GM12892 (cell line): Measurements from ENCODE around the gene OR2T27.
A peak's percentile ranks its signal among the peaks of the same experiment; 100 is the strongest.

ENCODE experiments used
- DNase-seq: peaks from one replicate; pipeline ENCODE4 v3.0.0; 2011; ENCODE audit not compliant: insufficient read length
- FAIRE-seq: peaks from 2 replicates; lab custom pipeline; 2011; peaks lifted over from hg19 to GRCh38; lab: Jason Lieb, UNC
- POLR2A ChIP-seq: IDR thresholded peaks from 2 replicates; pipeline ENCODE4 v1.6.1; 2011; ENCODE audit warnings: low read depth, low read length, control low read depth
- POLR2AphosphoS5 ChIP-seq: IDR thresholded peaks from 2 replicates; pipeline ENCODE4 v1.6.1; 2011; ENCODE audit warnings: low read depth, low read length, control low read depth
- TAF1 ChIP-seq: IDR thresholded peaks from 2 replicates; pipeline ENCODE4 v1.6.1; 2011; ENCODE audit warnings: low read depth, mild to moderate bottlenecking, control low read depth, low read length, borderline replicate concordance

The OR2T27 gene

DNA sequence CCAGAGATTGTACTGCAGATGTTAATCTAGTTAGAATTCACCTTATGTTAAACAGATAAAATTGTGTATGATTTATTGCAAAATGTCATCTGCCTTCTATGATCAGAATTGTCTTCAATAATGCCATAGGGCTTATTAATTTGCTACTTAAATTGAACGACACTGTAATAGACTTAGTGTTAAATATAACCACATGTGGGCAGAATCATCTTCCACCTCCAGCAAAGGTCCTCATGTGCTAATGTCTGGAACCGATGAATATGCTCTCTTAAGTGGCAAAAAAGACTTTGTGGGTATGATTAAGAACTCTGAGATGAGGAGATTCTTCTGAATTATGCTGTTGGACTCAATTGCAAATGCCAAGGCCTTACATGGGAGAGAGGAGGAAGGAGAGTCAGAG lies 24.8 kb downstream of the OR2T27 start:
- no peak for DNase-seq
- no peak for FAIRE-seq
- TF ChIP-seq POLR2AphosphoS5 (no peak), POLR2A (no peak), TAF1 (no peak)

DNA sequence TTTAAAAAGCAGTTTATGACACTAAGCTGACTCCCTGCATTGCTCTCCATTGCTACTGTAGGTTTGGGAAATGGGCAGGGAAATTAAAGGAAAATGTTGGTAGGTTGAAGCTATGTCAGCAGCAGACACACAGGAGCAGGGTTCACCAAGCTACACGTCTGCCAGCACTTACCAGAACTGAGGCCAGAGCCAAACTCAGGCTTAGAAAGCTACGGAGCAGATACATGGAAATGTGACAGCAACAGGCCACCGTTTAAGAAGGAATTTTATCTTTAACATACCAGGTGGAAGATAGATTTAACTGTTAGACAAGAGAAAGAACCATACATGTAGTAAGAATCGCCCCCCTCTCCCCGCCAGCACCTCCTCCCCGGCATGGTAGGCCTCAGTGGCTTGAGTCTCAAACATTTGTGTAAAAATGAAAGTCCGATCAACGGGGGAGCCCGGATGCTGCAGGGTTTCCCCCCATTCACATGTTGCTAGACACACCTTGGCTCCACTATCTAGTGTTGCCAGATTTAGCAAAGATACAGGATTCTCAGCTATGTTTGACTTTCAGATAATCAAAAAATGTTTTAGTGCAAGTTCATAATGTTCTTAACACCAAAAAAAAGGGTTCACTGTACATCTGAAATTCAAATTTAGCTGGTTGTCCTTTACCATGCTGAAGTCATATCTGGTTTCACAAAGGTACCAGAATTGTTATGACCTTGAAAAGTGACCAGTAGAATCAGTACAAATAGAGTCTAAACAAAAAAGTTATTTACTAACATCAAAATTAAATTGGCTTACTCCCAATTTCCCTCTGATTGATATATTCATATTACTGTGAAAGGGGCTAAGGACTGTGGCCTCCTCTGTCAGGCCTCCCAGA lies 27.1 kb downstream of the OR2T27 start:
- TF ChIP-seq TAF1 (no peak), POLR2AphosphoS5 (no peak), POLR2A (no peak)
- DNase-seq, result peak; percentile 16
- no peak for FAIRE-seq

DNA sequence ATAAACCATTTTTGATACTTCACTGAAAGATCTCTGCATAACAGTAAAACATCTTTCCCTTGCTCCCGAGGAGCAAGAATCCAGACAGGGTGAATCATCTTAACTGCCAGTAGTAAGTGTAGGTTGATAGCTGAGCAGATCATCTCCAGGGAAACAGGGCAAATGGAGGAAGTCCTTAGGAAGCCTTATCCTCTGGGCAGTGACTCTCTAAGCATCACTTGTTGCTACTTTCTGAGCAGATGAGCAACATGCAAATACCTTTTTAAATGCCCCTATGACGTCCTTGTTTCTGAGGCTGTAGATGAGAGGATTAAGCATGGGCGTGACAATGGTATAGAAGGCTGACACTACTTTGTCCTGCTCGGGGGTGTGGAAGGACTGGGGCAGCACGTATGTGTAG lies 29.4 kb downstream of the OR2T27 start:
- FAIRE-seq, result no peak
- no peak for DNase-seq

DNA sequence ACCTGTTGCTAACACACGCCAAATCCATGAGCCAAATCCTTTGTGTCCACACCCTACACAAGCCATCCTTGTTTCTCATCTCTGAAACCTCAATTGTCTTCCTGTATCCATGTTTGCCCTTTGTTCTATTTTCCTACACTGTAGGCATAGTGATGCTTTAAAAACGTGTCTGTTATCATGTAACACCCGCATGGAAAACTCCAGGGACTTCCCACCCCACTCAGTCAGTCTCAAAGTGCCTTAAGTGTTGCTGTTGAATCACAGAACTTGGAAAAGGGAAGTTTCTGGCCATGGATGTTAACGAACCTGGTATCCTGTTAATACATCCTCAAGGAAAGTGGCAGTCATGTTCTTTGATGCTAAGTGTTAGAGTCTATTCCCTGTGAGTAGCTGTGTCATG lies 30.2 kb downstream of the OR2T27 start:
- no peak for FAIRE-seq

More for the DNA sequence above, 29.4 kb downstream of the OR2T27 start:
- TF ChIP-seq POLR2AphosphoS5 (no peak), TAF1 (no peak), POLR2A (no peak)

DNA sequence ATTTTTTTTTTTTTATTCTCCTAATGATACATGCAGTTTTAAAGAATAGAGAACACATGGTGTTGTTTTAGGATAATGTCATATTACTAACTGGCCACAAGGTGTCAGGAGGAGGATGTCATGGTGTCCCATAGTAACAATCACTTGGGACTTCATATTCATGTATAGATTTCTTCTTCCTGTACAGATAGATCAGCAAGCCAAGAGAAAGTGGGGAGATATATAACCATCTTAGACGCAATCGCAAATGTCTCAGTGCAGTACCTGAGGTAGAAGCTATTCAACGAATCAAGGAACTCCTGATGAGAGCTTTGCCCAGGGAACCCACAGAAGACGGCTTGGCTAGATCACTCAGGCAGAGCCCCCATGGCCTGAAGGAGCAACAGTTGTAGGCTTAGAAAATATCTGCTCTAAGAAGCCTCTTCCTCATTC lies 32.7 kb downstream of the OR2T27 start:
- DNase-seq (no peak), FAIRE-seq (no peak)
- TF ChIP-seq POLR2A (no peak), POLR2AphosphoS5 (no peak), TAF1 (no peak)

More for the DNA sequence above, 30.2 kb downstream of the OR2T27 start:
- no peak for TF ChIP-seq POLR2A
- no peak for TF ChIP-seq TAF1
- TF ChIP-seq POLR2AphosphoS5, result no peak
- no peak for DNase-seq

DNA sequence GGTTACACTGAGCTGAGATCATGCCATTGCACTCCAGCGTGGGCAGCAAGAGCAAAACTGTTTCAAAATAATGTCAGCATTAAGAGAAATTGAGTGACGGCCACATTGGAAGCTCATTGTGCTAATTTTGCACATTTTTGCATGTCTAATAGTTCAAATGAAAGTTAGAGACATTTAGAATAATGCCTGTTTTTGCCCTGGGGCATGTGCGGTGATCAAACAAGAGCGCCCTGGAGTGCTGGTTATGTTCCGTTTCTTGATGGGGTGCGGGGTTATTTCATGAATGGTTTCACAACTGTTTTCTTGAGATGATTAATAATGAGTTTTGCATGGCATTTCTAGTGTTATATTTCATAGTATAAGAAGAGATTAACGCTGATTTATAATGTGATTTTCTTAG lies 33.6 kb downstream of the OR2T27 start:
- no peak for FAIRE-seq
- no peak for DNase-seq
- TF ChIP-seq TAF1, result no peak
- no peak for TF ChIP-seq POLR2A
- no peak for TF ChIP-seq POLR2AphosphoS5

DNA sequence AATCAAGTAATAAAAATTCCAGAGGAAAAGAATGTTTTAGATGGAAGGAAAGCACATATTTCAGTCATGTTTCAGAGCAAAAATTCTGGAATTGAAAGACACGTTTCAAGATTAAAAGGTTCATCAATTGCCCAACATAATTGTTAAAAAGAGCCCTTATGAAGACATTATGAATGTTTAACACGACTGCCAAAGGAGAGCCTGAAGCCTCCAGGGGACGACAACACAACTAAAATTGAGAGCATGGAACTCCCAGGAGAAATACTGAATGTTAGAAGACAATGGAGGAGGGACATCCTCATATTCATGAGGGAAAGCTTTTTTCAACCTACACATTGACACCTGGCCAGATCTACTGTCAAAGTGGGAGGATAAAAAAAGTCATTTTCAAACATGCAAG lies 36.5 kb downstream of the OR2T27 start:
- no peak for TF ChIP-seq TAF1
- no peak for TF ChIP-seq POLR2A
- no peak for TF ChIP-seq POLR2AphosphoS5
- FAIRE-seq, result no peak
- no peak for DNase-seq

DNA sequence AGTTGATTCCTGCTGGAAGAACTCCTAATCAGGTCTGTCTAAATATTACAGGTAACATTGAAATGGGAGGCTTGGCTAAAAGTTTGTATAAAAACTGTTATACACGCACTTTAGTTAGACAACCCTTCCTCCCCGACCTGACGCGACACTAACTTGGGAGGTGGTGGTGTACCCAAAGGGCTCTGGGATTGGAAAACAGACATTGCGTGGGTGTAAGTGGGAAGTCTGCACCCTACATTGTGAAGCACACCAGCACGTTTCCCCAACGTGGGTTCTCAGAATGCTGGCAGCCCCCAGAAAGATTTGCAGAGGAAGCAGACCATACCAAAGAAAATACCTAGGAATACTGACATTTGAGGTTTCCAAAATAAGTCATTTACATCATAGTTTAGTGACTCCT lies 37.2 kb downstream of the OR2T27 start:
- DNase-seq (no peak), FAIRE-seq (no peak)
- TF ChIP-seq POLR2AphosphoS5 (no peak), TAF1 (no peak), POLR2A (no peak)

DNA sequence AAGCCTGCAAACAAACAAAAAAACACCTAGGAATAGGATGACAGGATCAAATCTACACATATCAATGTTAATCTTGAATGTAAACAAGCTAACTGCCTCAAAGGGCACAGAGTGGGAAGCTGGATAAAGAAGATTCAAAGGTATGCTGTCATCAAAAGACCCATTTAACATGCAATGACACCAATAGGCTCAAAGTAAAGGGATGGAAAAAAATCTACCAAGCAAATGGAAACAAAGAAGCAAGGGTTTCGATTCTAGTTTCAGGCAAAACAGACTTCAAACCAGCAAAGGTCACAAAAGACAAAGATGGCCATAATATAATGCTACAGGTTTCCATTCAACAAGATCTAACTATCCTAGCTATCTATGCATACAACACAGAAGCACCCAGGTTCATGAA lies 41.6 kb downstream of the OR2T27 start:
- no peak for TF ChIP-seq TAF1
- FAIRE-seq, result no peak
- DNase-seq, result no peak

DNA sequence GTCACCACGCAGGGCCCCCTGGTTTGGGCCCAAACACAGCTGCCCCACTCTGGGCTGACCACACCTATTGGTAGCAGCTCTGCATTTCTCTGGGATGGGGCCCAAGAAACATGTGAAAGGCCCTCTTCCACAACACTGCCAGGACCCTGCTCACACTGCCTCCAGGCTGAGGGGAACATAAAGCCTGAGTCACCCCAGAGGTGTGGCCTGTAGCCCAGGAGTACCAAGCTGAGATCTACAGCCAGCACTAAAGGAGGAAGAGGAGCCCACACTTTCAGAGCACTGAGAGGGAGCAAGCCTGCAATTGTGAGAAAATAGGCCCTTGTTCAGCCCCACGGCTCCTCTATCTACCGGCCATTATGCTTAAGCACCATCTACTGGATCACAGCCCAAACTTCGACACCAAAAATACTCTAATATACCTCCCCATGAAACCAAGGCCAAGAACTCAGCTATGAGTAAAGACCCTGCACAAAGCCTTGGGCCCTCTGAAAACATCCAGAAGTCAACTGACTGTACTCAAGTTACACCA lies 43.4 kb downstream of the OR2T27 start:
- TF ChIP-seq POLR2AphosphoS5 (no peak), TAF1 (no peak), POLR2A (no peak)
- no peak for DNase-seq
- no peak for FAIRE-seq

DNA sequence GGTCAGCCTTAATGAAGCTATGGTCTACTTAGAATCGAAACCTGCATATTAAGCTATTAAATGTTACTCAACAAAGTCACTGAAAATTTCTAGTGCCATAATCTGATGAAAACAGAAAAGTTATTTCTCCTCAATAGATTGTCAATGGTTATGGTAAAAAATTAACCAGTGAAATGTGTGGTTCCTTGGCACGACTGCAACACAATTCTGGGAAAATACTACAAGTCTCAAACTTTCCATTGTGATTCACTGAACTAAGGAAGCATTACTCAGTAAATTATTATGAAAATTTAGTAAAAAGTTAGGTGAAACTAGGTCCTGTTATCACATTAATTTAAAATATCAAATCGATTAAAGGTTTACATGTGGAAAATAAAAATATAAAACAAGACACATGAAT lies 45.0 kb downstream of the OR2T27 start:
- DNase-seq, result no peak
- TF ChIP-seq POLR2A (no peak), TAF1 (no peak), POLR2AphosphoS5 (no peak)
- FAIRE-seq, result no peak
